K562 (cell line): ENCODE measurements around the gene MATCAP1. TPM values are rescaled to one million over a fixed set of nuclear protein-coding genes. Genes with fewer than 3 reads are reported as not detected.

Experiments
- BHLHE40 ChIP-seq: IDR thresholded peaks from 2 replicates; pipeline ENCODE4 v1.6.1; 2011; ENCODE audit warnings: low read length, improper control_type of control experiment
- C11orf30 ChIP-seq: fragments of 450-650 bp; IDR thresholded peaks from 2 replicates; pipeline ENCODE4 v1.6.1; 2016; ENCODE audit warnings: low read depth, mild to moderate bottlenecking
- CXXC5 ChIP-seq: fragments of 250-450 bp; sonication (Bioruptor Pico); IDR thresholded peaks from 2 replicates; pipeline ENCODE4 v1.8.0; 2022; ENCODE audit warnings: inconsistent platforms, mild to moderate bottlenecking, moderate library complexity
- SIN3B ChIP-seq: fragments of 450-650 bp; IDR thresholded peaks from 2 replicates; pipeline ENCODE4 v1.6.1; 2017; ENCODE audit warnings: low read depth, mild to moderate bottlenecking, moderate library complexity
- SMARCA4 ChIP-seq: fragments of 450-650 bp; IDR thresholded peaks from 2 replicates; pipeline ENCODE4 v1.6.1; 2016
- THRAP3 ChIP-seq: fragments of 450-650 bp; IDR thresholded peaks from 2 replicates; pipeline ENCODE4 v1.6.1; 2016; ENCODE audit warnings: mild to moderate bottlenecking, inconsistent platforms, borderline replicate concordance
- THRB ChIP-seq: fragments of 450-650 bp; formaldehyde crosslinking; conservative IDR thresholded peaks from 2 replicates; pipeline ENCODE4 v1.4.0; 2022; ENCODE audit warnings: mild to moderate bottlenecking, missing genetic modification characterization
- XRCC4 ChIP-seq: IDR thresholded peaks from one replicate; pipeline ENCODE4 v1.6.1; 2011; ENCODE audit not compliant: insufficient read depth, insufficient read length; ENCODE audit errors: extremely low read depth
- ZBTB40 ChIP-seq, 2 experiments: fragments of 450-650 bp in 1 of 2; sonication (generic) in 1 of 2; formaldehyde crosslinking in 1 of 2; IDR thresholded peaks; 2 replicates each; pipeline versions ENCODE4 v1.7.1 to v1.9.0; 2016 to 2022; ENCODE audit warnings: inconsistent platforms in 1 of 2, mild to moderate bottlenecking in 1 of 2, missing genetic modification reagents in 1 of 2
- ZNF740 ChIP-seq, 3 experiments: fragments of 200-800 bp in 1 of 3; sonication (Bioruptor generic) in 1 of 3; sonication (generic) in 1 of 3; formaldehyde crosslinking in 1 of 3; IDR thresholded peaks; 2 replicates each; pipeline versions ENCODE4 v1.6.1 to v1.8.0; 2016 to 2022; ENCODE audit warnings: mild to moderate bottlenecking in 2 of 3, missing compliant biosample characterization in 2 of 3, missing genetic modification characterization in 2 of 3, missing genetic modification reagents in 1 of 3
- ZNF785 ChIP-seq: fragments of 250-450 bp; sonication (Bioruptor Pico); IDR thresholded peaks from 2 replicates; pipeline ENCODE4 v1.4.0; 2020; ENCODE audit warnings: mild to moderate bottlenecking
- polyA plus RNA-seq, 8 experiments: library from polyadenylated mRNA; depleted of rRNA in 4 of 8; stranded (reverse) in 5 of 8; unstranded in 3 of 8; fragments of >200 nt; fragmentation: Nextera tagmentation in 2 of 8; fragmentation: Illumina TruSeq in 1 of 8; extraction: Ambion mirVana in 2 of 8; extraction: Trizol in 1 of 8; gene quantifications; 2 replicates each; pipeline versions ENCODE4 v1.2.1 to v1.2.3, GENCODE V29; 2011 to 2014; ENCODE audit warnings: inconsistent platforms in 1 of 8, missing spikeins in 1 of 8
- total RNA-seq, 7 experiments: library from RNA; depleted of rRNA in 6 of 7; stranded (reverse); fragments of >200 nt in 6 of 7; fragmentation: Illumina TruSeq in 2 of 7; extraction: Trizol in 2 of 7; gene quantifications; 2 replicates each; pipeline versions ENCODE4 v1.2.1 to v1.2.3, GENCODE V29; 2011 to 2021; ENCODE audit warnings: low replicate concordance in 1 of 7
- TF ChIP-seq, protein P1 (sequence below), 2 experiments: fragments of 450-650 bp in 1 of 2; sonication (generic) in 1 of 2; formaldehyde crosslinking in 1 of 2; IDR thresholded peaks in 1 of 2; conservative IDR thresholded peaks in 1 of 2; 2 replicates each; pipeline versions ENCODE4 v1.6.1 to v1.8.1; 2016 to 2023; ENCODE audit warnings: mild to moderate bottlenecking in 2 of 2, moderate library complexity in 2 of 2, inconsistent platforms in 1 of 2, missing genetic modification reagents in 1 of 2

MATCAP1 gene
- total and polyA plus RNA-seq, 9 of the 15 experiments (the other 6 are each of a cell fraction or from before 2014, with no cell fraction given), result 3.4 to 20.5 (median 10.3) TPM

DNA sequence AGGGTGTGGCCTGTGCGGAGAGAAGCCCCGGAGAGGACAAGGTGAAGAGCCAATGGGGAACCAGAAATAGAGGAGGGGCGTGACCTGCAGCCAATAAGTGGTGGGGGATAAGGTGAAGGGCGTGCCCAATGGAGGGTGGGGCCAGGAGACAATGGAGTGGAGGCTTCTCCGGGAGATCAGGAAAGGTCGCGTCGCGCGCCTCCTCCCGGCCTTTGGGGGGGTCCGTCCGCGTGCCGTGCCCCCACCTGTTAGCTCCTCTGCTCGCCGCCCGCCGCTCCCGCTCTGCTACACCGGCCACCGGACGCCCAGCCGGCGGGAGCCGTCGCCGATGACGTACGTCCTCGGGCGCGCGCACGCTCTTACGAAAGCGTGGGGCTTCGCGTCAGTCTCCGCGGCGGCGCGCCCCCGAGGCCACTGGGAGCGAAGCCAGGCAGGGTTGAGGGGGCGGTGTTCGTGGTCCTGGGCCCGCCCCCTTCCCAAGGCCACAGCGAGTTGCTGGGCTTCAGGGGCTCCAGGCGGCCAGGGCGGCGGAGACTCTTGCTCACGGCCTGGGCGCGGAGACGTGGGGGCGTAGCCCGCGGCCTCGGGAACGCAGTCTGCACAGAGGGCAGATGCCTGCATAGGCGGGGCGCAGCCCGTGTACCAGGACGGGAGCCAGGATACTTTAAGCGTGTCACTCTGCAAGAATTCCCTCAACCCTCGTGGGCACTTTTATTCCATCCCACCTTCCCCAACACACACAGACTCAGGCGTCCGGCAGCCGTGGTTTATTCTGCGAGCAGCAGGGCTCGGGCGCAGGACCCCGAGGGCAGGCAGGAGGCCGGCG is at the start of gene MATCAP1 (continued):
- TF ChIP-seq ZBTB40 (IDR thresholded peaks at IDR 0.05), result 0 out of 2 replicates have a peak, but pooled peaks have one; percentile 20
- no peak for TF ChIP-seq ZBTB40 (CRISPR knock-in tag; IDR thresholded peaks at IDR 0.05)
- TF ChIP-seq THRAP3, result no peak
- peak; percentile 87 for TF ChIP-seq CXXC5 (CRISPR knock-in tag)
- peak; percentile 38; the same call in 1 of the 2 replicates for TF ChIP-seq C11orf30
- no peak for TF ChIP-seq SMARCA4
- TF ChIP-seq THRB (CRISPR knock-in tag), result 0 out of 2 replicates have a peak, but pooled peaks have one; percentile 40
- TF ChIP-seq BHLHE40, result peak; percentile 5; the same call in 1 of the 2 replicates
- TF ChIP-seq SIN3B, result no peak
- TF ChIP-seq, protein P1, sequence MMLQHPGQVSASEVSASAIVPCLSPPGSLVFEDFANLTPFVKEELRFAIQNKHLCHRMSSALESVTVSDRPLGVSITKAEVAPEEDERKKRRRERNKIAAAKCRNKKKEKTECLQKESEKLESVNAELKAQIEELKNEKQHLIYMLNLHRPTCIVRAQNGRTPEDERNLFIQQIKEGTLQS (IDR thresholded peaks at IDR 0.05), result peak; percentile 80
- TF ChIP-seq, protein P1 (CRISPR knock-in tag; conservative IDR thresholded peaks at IDR 0.05), result no peak
- TF ChIP-seq ZNF740 (CRISPR knock-in tag; IDR thresholded peaks at IDR 0.05), result no peak
- 0 out of 4 replicates have a peak, but pooled peaks of 1 of the 2 experiments have one; percentile 35 for TF ChIP-seq ZNF740 (tag; IDR thresholded peaks at IDR 0.05)
- no peak for TF ChIP-seq XRCC4
- TF ChIP-seq ZNF785 (CRISPR knock-in tag), result no peak
